Cerebellar cortex (tissue), 1 donor: ENCODE results near the gene RFC3.
"Not testable (repeated sequence)": the region's sequence is repeated elsewhere in the genome, so short reads cannot be mapped to it uniquely, and the experiment has no call there.

Experiments used
- DNase-seq: peaks from one replicate; pipeline ENCODE4 v3.0.0-alpha.2; 2015; ENCODE audit warnings: low spot score

The RFC3 gene

GRCh38 chr13:33806470-33807248 lies 11.3 kb upstream of the RFC3 start:
- no peak for DNase-seq

- DNase-seq, result not testable (repeated sequence)
Observed at GRCh38 chr13:33812829-33813228, 5.1 kb upstream of the RFC3 start.

- no peak for DNase-seq
Observed at GRCh38 chr13:33815011-33815550, 2.9 kb upstream of the RFC3 start.

DNA sequence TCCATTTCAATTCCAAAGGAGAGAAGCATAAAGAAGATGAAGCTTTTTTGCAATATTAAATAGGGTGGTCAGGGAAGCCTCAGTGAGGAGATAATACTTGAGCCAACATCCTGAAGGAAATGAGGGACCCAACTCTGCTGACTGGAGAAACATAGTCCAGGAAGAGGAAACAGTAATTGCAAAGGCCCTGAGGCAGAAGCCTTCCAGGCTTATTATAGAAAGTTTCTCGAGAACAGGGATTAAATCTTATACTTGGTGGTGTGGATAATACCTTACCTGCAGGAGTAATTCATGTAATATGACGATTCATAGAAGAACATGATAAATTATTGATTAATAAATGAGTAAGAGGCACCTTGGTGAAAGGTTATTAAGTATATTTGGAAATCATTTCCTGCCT lies 1.0 kb upstream of the RFC3 start:
- no peak for DNase-seq

DNA sequence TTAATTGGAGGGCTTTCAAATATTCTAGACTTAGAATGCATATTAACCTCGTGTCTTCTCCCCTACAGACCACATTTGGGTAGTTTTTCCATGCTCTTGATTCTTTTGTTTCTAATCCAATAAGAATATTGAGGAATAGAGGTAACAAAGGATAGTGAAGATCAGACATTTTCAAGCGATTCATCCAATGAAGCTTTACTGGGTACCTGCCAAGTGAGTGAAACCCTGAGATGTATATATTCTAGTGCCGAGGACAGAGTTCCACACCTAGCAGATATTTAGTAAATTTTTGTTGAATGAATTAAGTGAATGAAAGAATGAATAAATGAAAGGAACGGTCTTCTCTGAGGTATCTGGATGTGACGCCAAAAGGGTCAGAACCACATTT lies 442 bp upstream of the RFC3 start:
- no peak for DNase-seq

DNA sequence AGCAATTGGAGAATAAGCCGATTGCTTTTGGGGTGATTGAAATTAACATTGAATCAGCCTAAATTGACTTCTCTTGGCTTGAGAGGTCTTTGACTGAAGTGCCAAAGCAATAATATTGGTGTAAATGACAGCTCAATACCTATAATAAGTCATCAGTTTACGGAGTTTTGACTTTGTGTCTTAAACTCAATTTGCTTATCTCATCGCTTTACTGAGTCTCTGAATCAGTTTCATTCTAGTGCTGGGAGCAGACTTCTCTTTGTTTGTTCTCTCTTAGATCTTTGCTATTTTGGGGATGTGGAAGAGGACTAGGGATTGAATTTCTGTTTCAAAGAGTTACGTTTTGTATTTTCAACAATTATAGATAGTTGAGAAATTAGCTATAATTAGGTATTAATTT lies 7.1 kb downstream of the RFC3 start:
- no peak for DNase-seq

DNA sequence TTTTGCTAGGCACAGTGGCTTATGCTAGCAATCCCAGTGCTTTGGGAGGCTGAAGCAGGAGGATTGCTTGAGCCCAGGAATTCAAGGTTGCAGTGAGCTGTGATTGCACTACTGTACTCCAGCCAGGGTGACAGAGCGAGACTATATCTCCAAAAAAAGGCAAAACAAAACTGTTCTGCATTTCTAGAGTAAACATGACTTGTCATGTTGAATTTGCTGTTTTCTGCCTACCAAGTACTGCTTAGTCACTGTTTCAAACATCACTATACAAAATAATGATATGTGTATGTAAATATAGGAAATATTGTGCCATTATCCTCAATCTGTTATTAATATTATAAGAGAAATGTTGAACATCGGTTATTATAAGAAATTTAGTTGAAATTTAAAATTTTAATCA lies 9.2 kb downstream of the RFC3 start:
- DNase-seq, result no peak

GRCh38 chr13:33828431-33829129 lies 10.6 kb downstream of the RFC3 start:
- DNase-seq, result no peak

- DNase-seq, result no peak
Observed at GRCh38 chr13:33832872-33833271, 14.9 kb downstream of the RFC3 start.

GRCh38 chr13:33838647-33839046 lies 20.7 kb downstream of the RFC3 start:
- no peak for DNase-seq

DNA sequence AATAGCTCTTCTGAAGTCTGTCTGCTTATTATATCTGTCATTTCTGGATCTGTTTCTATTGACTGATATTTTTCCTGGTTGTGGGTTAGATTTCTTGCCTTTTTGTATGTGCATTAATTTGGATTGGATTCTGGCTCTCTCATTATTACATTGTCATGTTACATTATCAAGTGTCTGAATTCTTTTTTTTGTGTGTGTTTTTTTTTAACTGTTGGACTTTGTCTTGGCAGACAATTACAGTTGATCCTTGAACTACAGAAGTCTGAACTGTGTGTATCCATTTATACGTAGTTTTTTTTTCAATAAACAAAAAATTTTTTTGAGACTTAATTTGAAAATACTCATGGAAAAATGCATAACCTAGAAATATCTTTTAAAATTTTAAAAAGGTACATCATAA lies 22.5 kb downstream of the RFC3 start:
- no peak for DNase-seq

DNA sequence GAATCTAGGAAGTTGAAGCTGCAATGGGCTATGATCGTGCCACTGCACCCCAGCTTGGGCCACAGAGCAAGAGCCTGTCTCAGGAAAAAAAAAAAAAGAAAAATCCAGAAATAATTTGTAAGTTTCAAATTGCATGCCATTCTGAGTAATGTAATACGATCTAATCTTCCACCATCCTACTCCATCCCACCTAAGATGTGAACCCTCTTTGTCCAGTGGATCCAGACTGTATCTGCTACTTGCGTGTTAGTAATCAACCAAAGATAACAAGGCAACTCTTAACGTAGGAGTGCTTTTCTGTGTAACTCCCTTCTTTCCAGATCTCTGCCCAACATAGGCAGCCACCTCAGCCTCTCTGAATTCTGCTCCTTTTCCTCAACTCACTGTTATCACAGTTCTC lies 24.3 kb downstream of the RFC3 start:
- DNase-seq, result no peak

DNA sequence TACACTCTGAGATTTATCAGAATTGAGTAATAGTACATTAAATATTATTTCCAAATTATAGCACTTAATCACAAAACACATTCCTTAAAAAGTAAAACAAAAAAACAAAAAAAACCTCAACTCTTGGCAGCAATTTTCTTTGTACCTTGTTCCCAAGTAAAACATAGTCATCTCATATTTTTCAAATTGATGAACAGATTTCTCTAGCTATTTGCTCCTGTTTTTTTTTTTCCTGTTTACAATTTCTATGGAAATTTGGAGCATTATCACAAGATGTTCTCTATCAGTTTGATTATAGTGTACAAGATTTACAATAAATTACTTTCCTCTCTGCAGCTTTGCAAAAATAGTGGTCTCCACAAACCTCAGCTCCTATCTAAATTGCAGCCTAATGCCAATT lies 25.0 kb downstream of the RFC3 start:
- DNase-seq, result no peak

GRCh38 chr13:33845572-33846302 lies 27.8 kb downstream of the RFC3 start:
- no peak for DNase-seq

DNA sequence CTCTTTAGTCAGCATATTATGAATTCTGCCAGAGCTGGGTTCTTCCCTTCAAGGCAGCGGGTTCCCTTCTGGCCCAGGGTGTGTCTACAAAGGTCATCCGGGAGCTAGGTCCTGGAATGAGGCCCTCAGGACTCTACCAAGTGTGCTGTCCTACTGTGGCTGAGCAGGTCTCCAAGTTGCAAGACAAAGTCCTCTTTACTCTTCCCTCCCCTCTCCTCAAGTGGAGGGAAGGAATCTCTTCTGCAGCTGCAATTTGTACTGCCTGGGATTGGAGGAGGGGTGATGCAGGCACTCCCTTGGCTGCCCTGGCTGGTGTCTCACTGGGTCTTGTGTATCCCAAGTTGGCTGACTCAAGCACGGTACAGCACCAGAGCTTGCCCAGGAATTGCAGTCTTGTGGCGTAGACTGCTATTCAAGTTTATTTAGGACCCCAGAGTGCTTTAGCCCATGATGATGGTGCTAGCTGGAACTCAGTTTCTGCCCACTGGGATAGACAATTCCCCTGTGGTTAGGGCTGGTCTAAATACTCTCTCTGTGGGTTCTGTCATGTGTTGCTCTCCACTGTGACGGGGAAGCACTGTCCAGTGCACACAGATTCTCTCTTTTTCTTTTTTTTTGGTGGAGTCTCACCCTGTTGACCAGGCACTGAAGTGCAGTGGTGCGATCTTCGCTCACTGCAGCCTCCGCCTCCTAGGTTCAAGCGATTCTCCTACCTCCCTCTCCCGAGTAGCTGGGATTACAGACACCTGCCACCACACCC lies 28.5 kb downstream of the RFC3 start:
- DNase-seq, result no peak

- no peak for DNase-seq
Observed at GRCh38 chr13:33849211-33849610, 31.3 kb downstream of the RFC3 start.

- no peak for DNase-seq
Observed at GRCh38 chr13:33855371-33855895, 37.5 kb downstream of the RFC3 start.

DNA sequence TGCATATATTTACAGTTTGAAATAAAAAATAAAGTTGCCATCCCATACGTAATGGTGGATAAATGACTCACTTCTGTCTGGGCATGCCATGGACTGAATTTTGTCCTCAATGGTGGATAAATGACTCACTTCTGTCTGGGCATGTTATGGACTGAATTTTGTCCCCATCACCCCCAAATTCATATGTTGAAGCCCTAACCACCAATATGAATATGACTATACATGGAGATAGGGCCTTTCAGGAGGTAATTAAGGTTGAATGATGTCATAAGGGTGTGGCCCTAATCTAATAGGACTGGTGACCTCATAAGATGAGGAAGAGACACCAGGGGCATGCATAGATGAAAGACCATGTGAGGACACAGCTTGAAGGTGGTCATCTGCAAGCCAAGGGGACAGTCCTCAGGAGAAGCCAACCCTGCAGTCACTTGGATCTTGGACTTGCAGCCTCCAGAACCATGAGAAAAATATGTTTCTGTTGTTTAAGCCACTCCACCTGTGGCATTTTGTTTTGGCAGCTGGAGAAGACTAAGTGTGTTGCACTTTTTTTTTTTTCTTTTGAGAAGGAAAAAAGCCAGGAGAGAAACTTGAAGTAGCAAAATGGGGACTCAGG lies 41.8 kb downstream of the RFC3 start:
- no peak for DNase-seq

GRCh38 chr13:33860526-33860925 lies 42.6 kb downstream of the RFC3 start:
- no peak for DNase-seq

- DNase-seq, result peak; percentile 41
Observed at GRCh38 chr13:33862016-33862415, 44.1 kb downstream of the RFC3 start.

GRCh38 chr13:33863188-33863789 lies 45.3 kb downstream of the RFC3 start:
- no peak for DNase-seq
